MM.1S (cell line): ENCODE results near the gene POLE.

Source experiments
- CTCF ChIP-seq: fragments of 300-600 bp; sonication (generic); IDR thresholded peaks from 2 replicates; pipeline ENCODE4 v1.5.1; 2016; ENCODE audit warnings: antibody characterized with exemption, low read length, mixed read lengths
- EZH2 ChIP-seq: fragments of 300-600 bp; sonication (generic); optimal IDR thresholded peaks from 2 replicates; pipeline ENCODE3; 2017; ENCODE audit warnings: low read depth, mild to moderate bottlenecking, antibody characterized with exemption, low read length, mixed read lengths

DNA sequence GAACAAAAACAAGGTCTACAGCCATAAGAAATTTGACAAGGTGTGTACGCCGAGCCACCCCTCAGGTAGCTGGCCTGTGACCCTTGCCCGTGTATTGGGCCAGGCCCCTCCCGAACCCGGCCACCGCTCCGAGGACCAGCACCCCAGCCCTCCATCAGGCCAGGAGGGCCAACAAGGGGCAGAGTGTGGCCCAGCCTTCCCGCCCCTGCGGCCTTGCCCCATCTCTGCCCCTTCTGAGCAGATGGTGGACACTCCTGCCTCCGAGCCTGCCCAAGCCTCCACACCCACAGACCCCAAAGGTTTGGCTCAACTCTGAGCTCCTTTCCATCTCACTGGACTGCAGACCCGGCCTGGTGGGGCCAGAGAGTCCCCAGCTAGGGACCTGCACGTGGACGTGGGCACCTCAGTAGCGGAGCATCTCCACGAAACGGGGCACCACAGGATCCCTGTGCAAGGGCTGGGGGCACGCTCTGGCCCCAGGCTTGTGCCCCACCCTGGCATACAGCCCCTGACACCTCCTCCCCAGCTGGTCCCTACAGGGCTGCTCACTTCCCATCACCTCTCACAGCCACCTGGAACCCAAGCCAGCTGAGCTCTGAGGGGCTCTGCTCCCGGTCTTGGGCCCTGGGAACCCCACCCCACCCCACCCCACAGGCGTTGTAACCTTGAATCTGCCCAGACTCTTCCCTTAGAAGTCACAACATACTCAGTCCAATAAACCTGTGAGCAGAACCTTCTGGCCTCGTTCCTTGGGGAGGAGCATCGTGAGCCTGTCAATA lies 65.3 kb downstream of the POLE start:
- TF ChIP-seq CTCF (no peak), EZH2 (no peak)
